ENCODE results near the gene SNAI3.

- TF ChIP-seq POLR2A (IDR thresholded peaks at IDR 0.05) (no peak), CTCF (IDR thresholded peaks at IDR 0.05) (no peak)
These were observed 27.6 kb downstream of the SNAI3 start for GRCh38 chr16:88658714-88659113.

Measured in heart left ventricle (tissue), 13 donors.